ENCODE results near the gene ELMO3.

Gene ELMO3

DNA sequence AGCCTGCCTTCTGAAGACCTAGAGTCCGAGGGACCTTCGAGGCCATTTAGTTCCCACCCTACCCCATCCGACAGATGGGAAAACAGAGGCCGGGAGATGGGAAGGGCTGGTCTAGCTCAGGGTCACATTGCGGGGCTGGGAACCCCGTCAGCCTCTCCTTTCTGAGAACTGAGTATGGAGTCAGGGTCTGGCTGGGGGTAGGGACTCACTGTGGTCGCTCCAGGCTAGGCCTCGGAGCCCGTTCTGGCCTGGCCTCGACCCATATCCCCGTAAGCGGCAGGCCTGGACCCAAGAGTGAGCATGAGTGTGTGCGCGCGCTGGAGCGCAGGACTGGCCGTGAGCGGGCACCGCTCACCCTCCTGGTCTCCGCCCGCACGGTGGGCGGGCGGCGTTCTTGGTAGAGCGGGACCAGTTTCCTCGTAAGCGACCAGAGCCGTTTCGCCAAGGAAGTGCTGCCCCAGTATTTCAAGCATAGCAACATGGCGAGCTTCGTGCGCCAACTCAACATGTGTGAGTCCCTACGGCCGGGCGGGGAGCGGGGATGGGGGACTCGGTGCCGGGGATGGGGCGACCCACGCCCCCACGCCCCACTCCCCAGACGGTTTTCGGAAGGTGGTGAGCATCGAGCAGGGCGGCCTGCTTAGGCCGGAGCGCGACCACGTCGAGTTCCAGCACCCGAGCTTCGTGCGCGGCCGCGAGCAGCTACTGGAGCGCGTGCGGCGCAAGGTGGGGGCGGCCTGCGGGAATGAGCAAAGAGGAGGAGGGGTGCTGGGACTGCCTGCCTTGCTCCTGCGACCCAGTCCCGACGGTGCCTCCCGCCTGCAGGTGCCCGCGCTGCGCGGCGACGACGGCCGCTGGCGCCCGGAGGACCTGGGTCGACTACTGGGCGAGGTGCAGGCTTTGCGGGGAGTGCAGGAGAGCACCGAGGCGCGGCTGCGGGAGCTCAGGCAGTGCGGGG is 33.5 kb upstream of the ELMO3 start:
- Histone ChIP-seq H3K27ac (ENCODE audit: low read depth, low read length) (no peak overlapping the region), H3K4me1 (ENCODE audit: control insufficient read depth, insufficient read depth, low read length, unreplicated experiment) (peaks cover 4% of the 10 kb centered on the region), H3K4me3 (ENCODE audit: low read depth, low read length) (no peak overlapping the region), H3K79me2 (ENCODE audit: control insufficient read depth, insufficient read depth, low read length, unreplicated experiment) (no peaks in the 10 kb centered on the region), H2AFZ (ENCODE audit: low read length, unreplicated experiment) (no peak overlapping the region), H3K27me3 (ENCODE audit: insufficient read depth, low read length) (no peaks in the 10 kb centered on the region), H3K36me3 (ENCODE audit: insufficient read depth, low read length) (no peaks in the 10 kb centered on the region)

- Histone ChIP-seq H2AFZ (ENCODE audit: low read length, unreplicated experiment) (no peak overlapping the region), H3K4me3 (ENCODE audit: low read depth, low read length) (no peak overlapping the region), H3K36me3 (ENCODE audit: insufficient read depth, low read length) (no peaks in the 10 kb centered on the region), H3K27me3 (ENCODE audit: insufficient read depth, low read length) (no peaks in the 10 kb centered on the region), H3K4me1 (ENCODE audit: control insufficient read depth, insufficient read depth, low read length, unreplicated experiment) (peaks cover 9% of the 10 kb centered on the region), H3K79me2 (ENCODE audit: control insufficient read depth, insufficient read depth, low read length, unreplicated experiment) (no peaks in the 10 kb centered on the region), H3K27ac (ENCODE audit: low read depth, low read length) (no peak overlapping the region)
These were observed 32.8 kb upstream of the ELMO3 start for GRCh38 chr16:67166110-67166547.

DNA sequence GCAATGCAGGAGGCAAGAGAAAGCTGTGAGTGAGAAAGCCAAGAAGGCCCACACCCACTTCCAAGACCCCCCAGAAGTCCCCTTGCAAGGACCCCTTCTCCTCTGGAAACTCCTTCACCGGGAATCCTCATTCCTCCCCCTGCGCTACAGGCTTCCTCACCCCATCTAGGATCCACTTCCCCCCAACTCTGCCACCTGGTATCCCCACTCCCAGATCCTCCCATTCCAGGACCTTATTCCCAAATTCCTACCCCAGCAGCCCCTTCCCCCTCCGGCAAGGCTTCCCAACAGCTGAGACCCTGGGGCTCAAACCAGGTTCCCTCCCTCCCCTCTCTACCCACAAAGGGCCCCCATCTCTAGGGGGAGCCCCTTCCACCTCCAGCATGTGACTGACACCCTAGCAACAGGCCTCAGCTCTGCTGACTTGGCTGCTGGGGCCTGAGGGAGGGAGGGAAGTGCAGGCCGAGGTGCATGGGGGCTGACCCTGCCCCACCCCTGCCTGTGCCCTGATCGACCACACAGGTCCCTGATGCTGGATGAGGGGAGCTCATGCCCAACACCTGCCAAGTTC is 32.2 kb upstream of the ELMO3 start:
- Histone ChIP-seq H3K27ac (ENCODE audit: low read depth, low read length) (no peak overlapping the region), H3K79me2 (ENCODE audit: control insufficient read depth, insufficient read depth, low read length, unreplicated experiment) (peaks cover under 1% of the 10 kb centered on the region), H3K4me3 (ENCODE audit: low read depth, low read length) (no peak overlapping the region), H3K4me1 (ENCODE audit: control insufficient read depth, insufficient read depth, low read length, unreplicated experiment) (peaks cover 14% of the 10 kb centered on the region), H3K27me3 (ENCODE audit: insufficient read depth, low read length) (no peaks in the 10 kb centered on the region), H2AFZ (ENCODE audit: low read length, unreplicated experiment) (no peak overlapping the region), H3K36me3 (ENCODE audit: insufficient read depth, low read length) (no peaks in the 10 kb centered on the region)

GRCh38 chr16:67167588-67167987 is 31.3 kb upstream of the ELMO3 start:
- peaks cover 14% of the 10 kb centered on the region for H3K4me1 ChIP-seq (ENCODE audit: control insufficient read depth, insufficient read depth, low read length, unreplicated experiment)
- H3K4me3 ChIP-seq (ENCODE audit: low read depth, low read length): no peak overlapping the region
- H3K27ac ChIP-seq (ENCODE audit: low read depth, low read length): no peak overlapping the region
- no peaks in the 10 kb centered on the region for H3K36me3 ChIP-seq (ENCODE audit: insufficient read depth, low read length)
- H3K79me2 ChIP-seq (ENCODE audit: control insufficient read depth, insufficient read depth, low read length, unreplicated experiment): peaks cover 3% of the 10 kb centered on the region
- H2AFZ ChIP-seq (ENCODE audit: low read length, unreplicated experiment): no peak overlapping the region
- H3K27me3 ChIP-seq (ENCODE audit: insufficient read depth, low read length): no peaks in the 10 kb centered on the region

DNA sequence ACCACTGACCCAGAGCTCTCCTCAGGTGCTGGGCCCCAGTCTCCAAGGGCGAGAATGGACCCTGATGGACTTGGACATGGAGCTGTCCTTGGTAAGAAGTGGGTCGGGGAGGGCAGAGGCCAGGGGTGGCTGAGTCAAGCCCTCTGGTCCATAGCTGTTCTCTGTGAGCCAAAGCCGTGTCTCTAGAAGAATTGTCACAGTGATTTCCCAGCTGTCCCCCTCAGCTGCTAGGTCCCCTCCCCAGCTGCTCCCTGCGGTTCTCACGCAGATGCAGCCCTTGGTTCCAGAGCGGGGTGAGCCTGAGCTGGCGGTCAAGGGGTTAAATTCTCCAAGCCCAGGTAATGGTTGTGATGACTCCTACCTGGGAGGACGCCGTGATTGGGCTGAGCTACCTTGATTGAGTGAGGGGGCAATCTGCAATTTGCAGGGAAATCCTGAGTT is 29.9 kb upstream of the ELMO3 start:
- no peak overlapping the region for H2AFZ ChIP-seq (ENCODE audit: low read length, unreplicated experiment)
- H3K36me3 ChIP-seq (ENCODE audit: insufficient read depth, low read length): no peaks in the 10 kb centered on the region
- H3K27me3 ChIP-seq (ENCODE audit: insufficient read depth, low read length): no peaks in the 10 kb centered on the region
- H3K79me2 ChIP-seq (ENCODE audit: control insufficient read depth, insufficient read depth, low read length, unreplicated experiment): peaks cover 3% of the 10 kb centered on the region
- no peak overlapping the region for H3K27ac ChIP-seq (ENCODE audit: low read depth, low read length)
- peaks cover 23% of the 10 kb centered on the region for H3K4me1 ChIP-seq (ENCODE audit: control insufficient read depth, insufficient read depth, low read length, unreplicated experiment)
- no peak overlapping the region for H3K4me3 ChIP-seq (ENCODE audit: low read depth, low read length)

- peak overlapping the region; percentile 90 for H2AFZ ChIP-seq (ENCODE audit: low read length, unreplicated experiment)
- H3K4me3 ChIP-seq (ENCODE audit: low read depth, low read length): peak overlapping the region; percentile 80
- no peaks in the 10 kb centered on the region for H3K36me3 ChIP-seq (ENCODE audit: insufficient read depth, low read length)
- peaks cover 28% of the 10 kb centered on the region for H3K4me1 ChIP-seq (ENCODE audit: control insufficient read depth, insufficient read depth, low read length, unreplicated experiment)
- H3K79me2 ChIP-seq (ENCODE audit: control insufficient read depth, insufficient read depth, low read length, unreplicated experiment): peaks cover 3% of the 10 kb centered on the region
- H3K27ac ChIP-seq (ENCODE audit: low read depth, low read length): peak overlapping the region; percentile 90
- no peaks in the 10 kb centered on the region for H3K27me3 ChIP-seq (ENCODE audit: insufficient read depth, low read length)
These were observed 29.2 kb upstream of the ELMO3 start for GRCh38 chr16:67169642-67170167.

- H2AFZ ChIP-seq (ENCODE audit: low read length, unreplicated experiment): peak within 1 kb of the TSS; percentile 90
- H3K36me3 ChIP-seq (ENCODE audit: insufficient read depth, low read length): no peaks in the 10 kb centered on the region
- peak within 1 kb of the TSS; percentile 90 for H3K27ac ChIP-seq (ENCODE audit: low read depth, low read length)
- H3K4me3 ChIP-seq (ENCODE audit: low read depth, low read length): peak within 1 kb of the TSS; percentile 80
- peaks cover 3% of the 10 kb centered on the region for H3K79me2 ChIP-seq (ENCODE audit: control insufficient read depth, insufficient read depth, low read length, unreplicated experiment)
- H3K4me1 ChIP-seq (ENCODE audit: control insufficient read depth, insufficient read depth, low read length, unreplicated experiment): peaks cover 31% of the 10 kb centered on the region
- no peaks in the 10 kb centered on the region for H3K27me3 ChIP-seq (ENCODE audit: insufficient read depth, low read length)
These were observed 28.6 kb upstream of the ELMO3 start, which contains the start of gene NOL3 for GRCh38 chr16:67170168-67170948. Gene NOL3, plus strand, starts transcription at chr16:67170538.

- Histone ChIP-seq H3K79me2 (ENCODE audit: control insufficient read depth, insufficient read depth, low read length, unreplicated experiment) (peaks cover 3% of the 10 kb centered on the region), H2AFZ (ENCODE audit: low read length, unreplicated experiment) (peak overlapping the region; percentile 84), H3K27ac (ENCODE audit: low read depth, low read length) (peak overlapping the region; percentile 90), H3K36me3 (ENCODE audit: insufficient read depth, low read length) (no peaks in the 10 kb centered on the region), H3K4me3 (ENCODE audit: low read depth, low read length) (peak overlapping the region; percentile 80), H3K27me3 (ENCODE audit: insufficient read depth, low read length) (no peaks in the 10 kb centered on the region), H3K4me1 (ENCODE audit: control insufficient read depth, insufficient read depth, low read length, unreplicated experiment) (peaks cover 31% of the 10 kb centered on the region)
These were observed 27.8 kb upstream of the ELMO3 start for GRCh38 chr16:67170949-67171649.

DNA sequence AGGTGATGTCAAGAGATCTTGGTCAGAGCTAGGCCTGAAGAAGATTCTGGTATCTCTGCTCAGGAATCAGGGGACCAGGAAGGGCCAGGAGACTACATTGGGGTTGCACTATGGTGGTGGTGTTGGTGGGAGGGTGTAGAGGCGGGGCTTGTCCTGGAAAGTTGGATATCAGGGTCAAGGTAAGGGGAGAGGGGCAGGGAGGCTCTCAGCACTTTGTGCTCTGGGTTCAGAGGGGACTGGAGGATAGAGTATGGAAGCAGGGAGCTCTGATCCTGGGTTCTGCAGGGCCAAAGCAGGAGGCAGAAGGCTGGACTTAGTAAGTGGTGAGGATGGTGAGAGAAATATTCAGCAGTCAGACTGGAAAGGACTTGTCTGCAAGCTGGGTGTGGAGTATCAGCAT is 25.6 kb upstream of the ELMO3 start:
- Histone ChIP-seq H3K27ac (ENCODE audit: low read depth, low read length) (peak overlapping the region; percentile 55), H3K27me3 (ENCODE audit: insufficient read depth, low read length) (no peaks in the 10 kb centered on the region), H3K4me3 (ENCODE audit: low read depth, low read length) (peak overlapping the region; percentile 83), H2AFZ (ENCODE audit: low read length, unreplicated experiment) (peak overlapping the region; percentile 83), H3K4me1 (ENCODE audit: control insufficient read depth, insufficient read depth, low read length, unreplicated experiment) (peaks cover 31% of the 10 kb centered on the region), H3K36me3 (ENCODE audit: insufficient read depth, low read length) (no peaks in the 10 kb centered on the region), H3K79me2 (ENCODE audit: control insufficient read depth, insufficient read depth, low read length, unreplicated experiment) (peaks cover 3% of the 10 kb centered on the region)

Measured in ACC112 (cell line).